Thyroid gland (tissue), 4 donors: ENCODE measurements around the gene OSBPL1A. TPM values are rescaled to one million over a fixed set of nuclear protein-coding genes. Genes with fewer than 3 reads are reported as not detected.

Experiments used
- DNase-seq, 2 donors: peaks; one replicate each; pipeline ENCODE4 v3.0.0-alpha.2; 2019
- H3K27ac ChIP-seq, 3 donors: fragments of 200-600 bp; sonication (generic); 1 replicate in 2 of 3; 2 replicates in 1 of 3; pipeline ENCODE4 v1.5.1; 2016 to 2019; ENCODE audit warnings: mild to moderate bottlenecking in 1 of 3, moderate library complexity in 1 of 3
- H3K27me3 ChIP-seq: fragments of 200-600 bp; sonication (generic); one replicate; pipeline ENCODE4 v1.5.1; 2019
- H3K36me3 ChIP-seq, 2 donors: fragments of 200-600 bp; sonication (generic); one replicate each; pipeline ENCODE4 v1.5.1; 2016 to 2019
- H3K4me1 ChIP-seq, 2 donors: fragments of 200-600 bp; sonication (generic); one replicate each; pipeline ENCODE4 v1.5.1; 2017 to 2019
- H3K4me3 ChIP-seq, 3 donors: fragments of 200-600 bp; sonication (generic); replicated peaks in 1 of 3; 1 replicate in 2 of 3; 2 replicates in 1 of 3; pipeline ENCODE4 v1.5.1; 2016; ENCODE audit warnings: mild to moderate bottlenecking in 1 of 3
- H3K9me3 ChIP-seq: fragments of 200-600 bp; sonication (generic); one replicate; pipeline ENCODE4 v1.5.1; 2017
- CTCF ChIP-seq, 6 experiments: fragments of 200-600 bp in 3 of 6; fragments of 450-650 bp in 3 of 6; sonication (generic) in 3 of 6; IDR thresholded peaks; one replicate each; pipeline ENCODE4 v1.5.1; 2016 to 2019; ENCODE audit warnings: antibody characterized with exemption in 6 of 6, mild to moderate bottlenecking in 2 of 6, inconsistent platforms in 1 of 6, moderate library complexity in 1 of 6
- POLR2A ChIP-seq, 2 donors: fragments of 450-650 bp; IDR thresholded peaks; one replicate each; pipeline ENCODE4 v1.6.1; 2017; ENCODE audit warnings: antibody characterized with exemption in 2 of 2, mild to moderate bottlenecking in 2 of 2, moderate library complexity in 1 of 2
- WGBS, 2 donors: methylation state at CpG; one replicate each; pipeline ENCODE4 v1.1.5; 2017; 5-methylcytosine and 5-hydroxymethylcytosine counted together
- intact Hi-C: fragments of 100-400 bp; cut with DNase I; formaldehyde crosslinking; loops from one replicate; pipeline ENCODE4 v1.15.1; 2023
- total RNA-seq, 4 donors: library from RNA; depleted of rRNA; stranded (reverse); fragments of >200 nt; gene quantifications; one replicate each; pipeline ENCODE4 v1.2.3, GENCODE V29; 2016

Gene OSBPL1A
- total RNA-seq, 4 donors from 2014 or later: 47.0 to 57.4 (median 48.2) TPM

GRCh38 chr18:24268784-24269550 is 128.7 kb downstream of the OSBPL1A start:
- no peak for TF ChIP-seq POLR2A (IDR thresholded peaks at IDR 0.05)
- no peak for TF ChIP-seq CTCF (IDR thresholded peaks at IDR 0.05)
- Histone ChIP-seq H3K27ac (no peak overlapping the region), H3K4me3 (no peak overlapping the region), H3K9me3 (no peaks in the 10 kb centered on the region), H3K36me3 (no peaks in the 10 kb centered on the region), H3K27me3 (no peaks in the 10 kb centered on the region), H3K4me1 (peaks cover 0 to 11% of the 10 kb centered on the region in 2 donors)
- DNase-seq: no peak
- intact Hi-C loops: loop anchor here (10.0 kb wide), 1 partner anchor 84 kb away; no protein-coding TSS in a partner anchor
- WGBS, 2 donors: 86 to 91% methylated on average over 10 of the region's 10 CpGs

GRCh38 chr18:24267878-24268277 is 129.7 kb downstream of the OSBPL1A start:
- Histone ChIP-seq H3K27me3 (no peaks in the 10 kb centered on the region), H3K27ac (no peak overlapping the region), H3K4me3 (no peak overlapping the region), H3K9me3 (no peaks in the 10 kb centered on the region), H3K36me3 (no peaks in the 10 kb centered on the region), H3K4me1 (peaks cover 0 to 11% of the 10 kb centered on the region in 2 donors)
- no peak for TF ChIP-seq CTCF (IDR thresholded peaks at IDR 0.05)
- no peak for TF ChIP-seq POLR2A (IDR thresholded peaks at IDR 0.05)
- intact Hi-C loops: loop anchor here (10.0 kb wide), 1 partner anchor 83 kb away; no protein-coding TSS in a partner anchor
- 86 to 94% methylated on average over 1 of the region's 1 CpG for WGBS, 2 donors
- no peak for DNase-seq

- 39 to 88% methylated on average over 1 of the region's 1 CpG for WGBS, 2 donors
- intact Hi-C loops: loop anchor here (10.0 kb wide), 1 partner anchor 81 kb away; no protein-coding TSS in a partner anchor
- DNase-seq: no peak
Measured at GRCh38 chr18:24266131-24266530, 131.5 kb downstream of the OSBPL1A start.

GRCh38 chr18:24265502-24266064 is 132.0 kb downstream of the OSBPL1A start:
- H3K4me1 ChIP-seq: peaks cover 0 to 5% of the 10 kb centered on the region in 2 donors
- intact Hi-C loops: loop anchor here (10.0 kb wide), 1 partner anchor 81 kb away; no protein-coding TSS in a partner anchor
- DNase-seq: no peak
- WGBS, 2 donors: 71 to 87% methylated on average over 4 of the region's 4 CpGs
- H3K36me3 ChIP-seq: no peaks in the 10 kb centered on the region
- H3K4me3 ChIP-seq: no peak overlapping the region
- H3K27ac ChIP-seq: no peak overlapping the region
- no peaks in the 10 kb centered on the region for H3K9me3 ChIP-seq
- no peaks in the 10 kb centered on the region for H3K27me3 ChIP-seq
- no peak for TF ChIP-seq POLR2A (IDR thresholded peaks at IDR 0.05)
- TF ChIP-seq CTCF (IDR thresholded peaks at IDR 0.05): no peak

More at GRCh38 chr18:24266131-24266530, 131.5 kb downstream of the OSBPL1A start:
- Histone ChIP-seq H3K27me3 (no peaks in the 10 kb centered on the region), H3K4me1 (peaks cover 0 to 7% of the 10 kb centered on the region in 2 donors), H3K36me3 (no peaks in the 10 kb centered on the region), H3K27ac (no peak overlapping the region), H3K9me3 (no peaks in the 10 kb centered on the region), H3K4me3 (no peak overlapping the region)
- TF ChIP-seq CTCF (IDR thresholded peaks at IDR 0.05): no peak
- TF ChIP-seq POLR2A (IDR thresholded peaks at IDR 0.05): no peak

GRCh38 chr18:24263050-24263449 is 134.6 kb downstream of the OSBPL1A start:
- intact Hi-C loops: loop anchor here (10.0 kb wide), 1 partner anchor 78 kb away; no protein-coding TSS in a partner anchor
- no peak for DNase-seq
- WGBS, 2 donors: 74 to 95% methylated on average over 2 of the region's 2 CpGs
- Histone ChIP-seq H3K36me3 (no peaks in the 10 kb centered on the region), H3K9me3 (no peaks in the 10 kb centered on the region), H3K27me3 (no peaks in the 10 kb centered on the region), H3K4me1 (no peaks in the 10 kb centered on the region), H3K27ac (no peak overlapping the region), H3K4me3 (no peak overlapping the region)
- TF ChIP-seq CTCF (IDR thresholded peaks at IDR 0.05): no peak
- no peak for TF ChIP-seq POLR2A (IDR thresholded peaks at IDR 0.05)
